Uterus (tissue), 2 donors: ENCODE measurements around the gene PIEZO2.

Experiments
- CTCF ChIP-seq, 4 experiments: fragments of 200-600 bp in 2 of 4; fragments of 450-650 bp in 2 of 4; sonication (generic) in 2 of 4; IDR thresholded peaks; one replicate each; pipeline ENCODE4 v1.5.1; 2016 to 2019; ENCODE audit warnings: antibody characterized with exemption in 4 of 4, mild to moderate bottlenecking in 2 of 4, moderate library complexity in 1 of 4
- POLR2A ChIP-seq, 2 donors: fragments of 450-650 bp; IDR thresholded peaks; one replicate each; pipeline ENCODE4 v1.6.1; 2016; ENCODE audit warnings: antibody characterized with exemption in 2 of 2, mild to moderate bottlenecking in 1 of 2, moderate library complexity in 1 of 2

- TF ChIP-seq CTCF (IDR thresholded peaks at IDR 0.05) (no peak), POLR2A (IDR thresholded peaks at IDR 0.05) (no peak)
Measured at GRCh38 chr18:10826400-10826799, 323.0 kb downstream of the PIEZO2 start.
